ENCODE results near the gene CDK6.

DNA sequence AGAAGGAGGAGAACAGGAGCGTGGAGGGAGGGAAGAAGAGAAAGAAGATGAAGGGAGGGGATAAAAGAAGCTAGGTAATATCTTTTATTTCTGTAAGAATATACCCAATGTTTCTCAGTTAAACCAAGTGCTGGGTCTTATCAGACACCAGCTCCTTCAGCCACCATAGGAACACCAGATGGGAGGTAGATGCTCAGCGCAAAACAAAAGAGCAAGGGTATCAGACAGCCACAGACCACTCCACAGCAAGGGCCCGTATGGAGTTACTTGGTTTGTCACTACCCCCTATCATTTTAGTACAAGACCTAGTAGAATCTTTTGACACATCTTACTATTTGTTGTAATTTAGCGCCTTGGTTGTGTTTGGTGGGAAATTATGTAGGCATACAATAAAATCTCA lies 180.3 kb downstream of the CDK6 start:
- TF ChIP-seq EZH2 (IDR thresholded peaks at IDR 0.05; ENCODE audit: insufficient read depth, poor library complexity, severe bottlenecking) (no peak), EZH2phosphoT487 (IDR thresholded peaks at IDR 0.05; ENCODE audit: insufficient read depth, low read depth) (no peak)

Data from GM23248 (cell line).